Esophagus (tissue), 2 donors: ENCODE measurements around the gene SLC25A24. TPM values are rescaled to one million over a fixed set of nuclear protein-coding genes. Genes with fewer than 3 reads are reported as not detected.
"Not testable (repeated sequence)": the region's sequence is repeated elsewhere in the genome, so short reads cannot be mapped to it uniquely, and the experiment has no call there.

ENCODE experiments used
- H3K27ac ChIP-seq, 2 donors: one replicate each; pipeline ENCODE4 v1.5.1; 2013; ENCODE audit warnings: low read depth in 2 of 2, mild to moderate bottlenecking in 2 of 2, inconsistent platforms in 1 of 2, low read length in 1 of 2, moderate library complexity in 1 of 2
- H3K27me3 ChIP-seq, 2 donors: one replicate each; pipeline ENCODE4 v1.6.1; 2013; ENCODE audit warnings: low read length in 2 of 2, control low read depth in 1 of 2, mild to moderate bottlenecking in 1 of 2; ENCODE audit not compliant: insufficient read depth in 2 of 2, control insufficient read depth in 1 of 2
- H3K36me3 ChIP-seq, 2 donors: one replicate each; pipeline ENCODE4 v1.6.1; 2013; ENCODE audit warnings: low read length in 1 of 2; ENCODE audit not compliant: control insufficient read depth in 2 of 2, insufficient read depth in 2 of 2
- H3K4me1 ChIP-seq, 2 donors: one replicate each; pipeline ENCODE4 v1.6.1; 2013; ENCODE audit warnings: low read length in 1 of 2; ENCODE audit not compliant: control insufficient read depth in 2 of 2, insufficient read depth in 2 of 2
- H3K4me3 ChIP-seq, 2 donors: one replicate each; pipeline ENCODE4 v1.5.1; 2013; ENCODE audit warnings: low read length in 2 of 2, mild to moderate bottlenecking in 2 of 2, low read depth in 1 of 2, moderate library complexity in 1 of 2
- H3K9me3 ChIP-seq, 2 donors: one replicate each; pipeline ENCODE4 v1.6.1; 2013; ENCODE audit warnings: mild to moderate bottlenecking in 2 of 2, low read depth in 1 of 2, low read length in 1 of 2, moderate library complexity in 1 of 2; ENCODE audit not compliant: control insufficient read depth in 2 of 2, insufficient read depth in 1 of 2
- WGBS, 2 donors: extraction: QIAGEN DNeasy Blood & Tissue Kit; methylation state at CpG; one replicate each; pipeline ENCODE4 v1.1.7; 2013; 5-methylcytosine and 5-hydroxymethylcytosine counted together
- polyA plus RNA-seq, 2 donors: library from polyadenylated mRNA; stranded (reverse); fragments of 200-250 nt; gene quantifications; one replicate each; pipeline ENCODE4 v1.2.3, GENCODE V29; 2013
- donor health status: healthy with polysubstance abuse.
- donor health status: Bipolar disorder and iron deficiency.

The SLC25A24 gene
- polyA plus RNA-seq, 2 donors: 3.2 to 9.3 TPM

- WGBS, 2 donors: no CpG with 5 or more reads among the region's 1 CpG
- H3K36me3 ChIP-seq, H3K27me3 ChIP-seq, H3K4me3 ChIP-seq, H3K9me3 ChIP-seq, H3K27ac ChIP-seq, H3K4me1 ChIP-seq: not testable (repeated sequence)
Measured at GRCh38 chr1:108162409-108162808, 37.7 kb downstream of the SLC25A24 start.

- 98 to 99% methylated on average over 9 to 22 of the region's 30 CpGs for WGBS, 2 donors
- not testable (repeated sequence) for H3K27me3 ChIP-seq, H3K9me3 ChIP-seq, H3K4me3 ChIP-seq, H3K27ac ChIP-seq, H3K36me3 ChIP-seq, H3K4me1 ChIP-seq
Measured at GRCh38 chr1:108159951-108160350, 40.2 kb downstream of the SLC25A24 start.

DNA sequence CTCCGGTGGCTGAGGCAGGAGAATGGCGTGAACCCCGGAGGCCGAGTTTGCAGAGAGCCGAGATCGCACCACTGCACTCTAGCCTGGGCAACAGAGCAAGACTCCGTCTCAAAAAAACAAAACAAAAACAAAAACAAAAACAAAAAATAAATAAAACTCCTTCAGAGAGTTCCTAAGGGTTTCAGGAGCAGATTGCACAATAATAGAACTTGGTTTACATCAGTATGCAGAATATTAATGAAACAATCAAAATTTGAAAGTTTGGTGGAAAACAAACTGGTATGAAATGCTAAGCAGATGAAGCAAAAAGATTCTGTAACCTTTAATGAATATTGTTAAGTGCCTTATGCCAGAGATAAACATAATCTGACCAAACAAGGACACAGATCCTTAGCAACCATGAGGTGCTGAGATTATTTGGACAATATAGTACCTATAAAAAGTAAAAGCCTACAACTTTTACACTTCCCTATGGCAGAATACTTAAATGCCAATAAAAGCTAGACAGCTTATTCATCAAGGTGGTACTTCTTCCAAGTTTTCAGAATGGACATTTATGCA, 41.2 kb downstream of the SLC25A24 start:
- Histone ChIP-seq H3K36me3 (no peaks in the 10 kb centered on the region), H3K9me3 (no peaks in the 10 kb centered on the region), H3K27me3 (no peaks in the 10 kb centered on the region), H3K4me1 (no peaks in the 10 kb centered on the region), H3K4me3 (no peak overlapping the region), H3K27ac (no peak overlapping the region)
- 97 to 98% methylated on average over 7 of the region's 7 CpGs for WGBS, 2 donors

DNA sequence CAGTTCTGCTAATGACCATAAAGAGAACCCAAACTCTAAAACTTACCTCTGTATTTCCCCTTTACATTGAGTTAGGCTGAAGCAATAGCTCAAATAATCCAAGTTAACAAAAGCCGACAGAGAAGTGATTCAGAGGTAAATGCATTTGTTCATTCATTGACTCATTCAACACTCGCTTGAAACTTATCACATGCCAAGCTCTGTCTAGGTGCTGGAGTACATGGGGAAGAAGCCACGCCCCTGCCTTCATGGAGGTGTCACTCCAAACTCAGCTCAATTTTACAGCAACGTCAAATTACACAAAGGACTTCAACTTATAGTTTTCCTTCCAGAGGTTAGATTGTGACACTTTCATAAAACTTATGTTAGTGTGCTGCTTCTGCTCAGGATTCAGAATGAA, 45.8 kb downstream of the SLC25A24 start:
- no peaks in the 10 kb centered on the region for H3K4me1 ChIP-seq
- H3K27me3 ChIP-seq: no peaks in the 10 kb centered on the region
- H3K9me3 ChIP-seq: no peaks in the 10 kb centered on the region
- peaks cover 0 to 8% of the 10 kb centered on the region in 2 donors for H3K36me3 ChIP-seq
- H3K27ac ChIP-seq: no peak overlapping the region
- 62 to 66% methylated on average over 4 of the region's 4 CpGs for WGBS, 2 donors
- H3K4me3 ChIP-seq: no peak overlapping the region

DNA sequence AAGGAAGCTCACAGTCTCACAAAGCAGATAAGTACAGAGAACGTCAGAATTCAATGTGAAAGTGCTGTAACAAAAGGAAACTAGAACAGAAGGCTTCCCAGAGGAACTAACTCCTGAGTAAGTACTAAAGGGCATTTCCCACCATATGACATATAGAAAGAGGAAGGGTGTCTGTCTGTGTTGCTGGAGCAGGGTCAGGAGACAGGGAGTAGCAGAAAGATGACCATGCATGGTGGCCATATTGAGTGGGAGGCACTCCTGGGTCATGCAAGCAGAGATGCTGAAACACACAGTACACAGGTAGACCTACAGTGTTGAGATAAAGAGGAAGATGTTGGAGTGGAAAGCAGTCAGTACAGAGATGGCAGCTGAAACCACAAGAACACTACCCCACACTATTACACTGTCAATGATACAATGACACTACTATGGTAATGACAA, 47.3 kb downstream of the SLC25A24 start:
- no peaks in the 10 kb centered on the region for H3K4me1 ChIP-seq
- no peak overlapping the region for H3K27ac ChIP-seq
- peaks cover 3 to 9% of the 10 kb centered on the region in 2 donors for H3K36me3 ChIP-seq
- H3K27me3 ChIP-seq: no peaks in the 10 kb centered on the region
- H3K4me3 ChIP-seq: no peak overlapping the region
- WGBS, 2 donors: 79 to 89% methylated on average over 1 of the region's 1 CpG
- no peaks in the 10 kb centered on the region for H3K9me3 ChIP-seq

DNA sequence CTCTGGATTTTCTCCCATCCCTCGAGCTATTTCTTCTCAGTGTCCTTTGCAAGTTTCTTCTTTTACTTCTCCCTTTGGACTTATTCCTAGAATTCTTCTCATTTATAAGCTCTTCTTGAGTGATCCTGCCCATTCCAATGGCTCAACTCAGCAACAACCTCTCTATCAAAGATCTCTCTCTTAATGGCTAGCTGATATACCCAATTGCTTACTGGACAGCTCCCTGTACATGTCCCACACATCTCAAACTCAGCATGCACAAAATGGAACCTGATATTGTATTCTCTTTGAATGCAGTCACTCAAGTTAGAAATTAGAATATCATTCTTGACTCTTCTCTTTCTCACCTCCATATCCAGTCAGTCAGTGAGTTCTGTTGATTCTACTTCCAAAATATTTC, 48.6 kb downstream of the SLC25A24 start:
- no peaks in the 10 kb centered on the region for H3K27me3 ChIP-seq
- H3K36me3 ChIP-seq: peaks cover 5 to 13% of the 10 kb centered on the region in 2 donors
- H3K27ac ChIP-seq: no peak overlapping the region
- H3K9me3 ChIP-seq: no peaks in the 10 kb centered on the region
- 94 to 99% methylated on average over 1 of the region's 1 CpG for WGBS, 2 donors
- no peak overlapping the region for H3K4me3 ChIP-seq
- H3K4me1 ChIP-seq: no peaks in the 10 kb centered on the region

DNA sequence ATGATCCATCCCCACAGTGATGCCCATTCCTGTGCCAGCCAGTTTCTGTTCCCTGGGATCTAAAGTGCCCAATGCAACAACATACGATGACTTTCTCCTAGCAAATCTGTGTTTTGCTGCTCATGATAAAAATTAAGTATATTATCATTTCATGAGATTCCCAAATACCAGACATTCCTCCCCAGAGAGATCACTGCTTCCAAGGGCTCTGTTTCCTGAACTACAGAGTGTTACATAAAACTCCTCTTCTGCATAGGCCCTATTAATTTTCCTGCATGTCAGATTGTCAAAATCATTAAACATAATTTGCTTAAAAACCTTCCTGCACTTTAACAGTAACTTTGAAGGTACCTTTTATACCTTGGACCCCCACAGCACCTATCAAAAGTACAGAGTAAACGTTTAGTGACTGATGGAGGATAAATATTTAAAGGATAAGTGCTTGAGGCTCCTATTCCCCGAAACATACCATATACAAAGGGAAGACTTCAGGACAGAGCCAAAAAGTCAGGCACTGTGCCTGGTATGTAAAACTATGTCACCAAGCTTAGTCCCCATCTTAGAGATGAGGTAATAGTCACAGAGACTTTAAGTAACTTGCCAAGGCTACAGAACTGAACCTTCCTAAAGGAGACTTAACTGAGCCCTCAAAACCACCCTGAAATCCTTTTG, 50.2 kb downstream of the SLC25A24 start:
- 64 to 65% methylated on average over 3 of the region's 3 CpGs for WGBS, 2 donors
- H3K9me3 ChIP-seq: no peaks in the 10 kb centered on the region
- no peak overlapping the region for H3K4me3 ChIP-seq
- H3K36me3 ChIP-seq: peaks cover 5 to 13% of the 10 kb centered on the region in 2 donors
- H3K4me1 ChIP-seq: no peaks in the 10 kb centered on the region
- H3K27ac ChIP-seq: no peak overlapping the region
- no peaks in the 10 kb centered on the region for H3K27me3 ChIP-seq

- not testable (repeated sequence) for H3K4me1 ChIP-seq, H3K36me3 ChIP-seq, H3K9me3 ChIP-seq, H3K4me3 ChIP-seq, H3K27ac ChIP-seq, H3K27me3 ChIP-seq
- WGBS, 2 donors: 92 to 100% methylated on average over 1 of the region's 1 CpG
Measured at GRCh38 chr1:108144569-108144968, 55.6 kb downstream of the SLC25A24 start.

- Histone ChIP-seq H3K4me3 (no peak overlapping the region), H3K4me1 (peaks cover 0 to 2% of the 10 kb centered on the region in 2 donors), H3K27me3 (no peaks in the 10 kb centered on the region), H3K9me3 (no peaks in the 10 kb centered on the region), H3K27ac (no peak overlapping the region), H3K36me3 (peaks cover 3 to 7% of the 10 kb centered on the region in 2 donors)
- WGBS, 2 donors: 78 to 82% methylated on average over 6 of the region's 6 CpGs
Measured at GRCh38 chr1:108142773-108143394, 57.3 kb downstream of the SLC25A24 start.

- WGBS, 2 donors: 97% methylated on average over 4 of the region's 4 CpGs
- Histone ChIP-seq H3K27ac (no peak overlapping the region), H3K36me3 (peaks cover 0 to 7% of the 10 kb centered on the region in 2 donors)
Measured at GRCh38 chr1:108142258-108142657, 57.9 kb downstream of the SLC25A24 start.

More at GRCh38 chr1:108142258-108142657, 57.9 kb downstream of the SLC25A24 start:
- Histone ChIP-seq H3K9me3 (no peaks in the 10 kb centered on the region), H3K4me1 (peaks cover 0 to 2% of the 10 kb centered on the region in 2 donors), H3K27me3 (no peaks in the 10 kb centered on the region), H3K4me3 (no peak overlapping the region)
